ENCODE measurements around the gene TMEM243. TPM values are rescaled to one million over a fixed set of nuclear protein-coding genes. Genes with fewer than 3 reads are reported as not detected.

TMEM243 gene
- total RNA-seq, 1 donor from 2014 or later, result 25.4 TPM

DNA sequence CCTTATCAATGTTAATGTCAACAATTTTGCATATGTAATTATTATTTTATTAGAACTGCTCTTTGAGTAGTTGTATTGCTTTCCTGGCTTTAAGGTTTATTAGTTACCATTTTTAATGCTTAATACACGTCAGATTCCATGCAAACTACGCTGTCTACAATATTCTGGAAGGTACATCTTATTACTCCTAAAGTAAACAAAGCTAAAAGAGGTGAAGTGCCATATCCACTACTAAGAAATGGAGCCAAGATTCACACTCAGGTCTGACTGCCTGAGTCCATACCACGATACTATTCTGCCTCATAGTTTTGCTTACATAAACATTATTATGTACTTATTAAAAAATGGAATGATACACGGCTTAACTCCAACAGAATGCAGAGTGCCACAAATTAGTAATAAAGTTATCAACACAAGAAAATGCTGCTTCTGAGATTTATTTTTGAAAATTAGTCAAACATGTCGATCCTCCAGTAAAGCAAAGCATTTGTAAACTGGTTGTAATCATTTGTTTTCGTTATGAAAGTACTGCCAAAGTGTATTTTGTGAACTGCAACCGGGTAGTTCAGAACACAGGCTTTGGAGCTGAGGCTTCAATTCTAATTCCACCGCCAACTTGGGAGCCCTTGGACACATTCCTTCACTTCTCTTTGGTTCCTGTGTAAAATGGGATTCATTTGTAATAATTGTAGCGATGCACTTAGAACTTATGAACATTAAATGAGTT lies 68.4 kb downstream of the TMEM243 start:
- Mint-ChIP-seq H3K27ac (ENCODE audit: unreplicated experiment) (peak overlapping the region; percentile 92), H3K27me3 (ENCODE audit: low read depth, unreplicated experiment) (no peaks in the 10 kb centered on the region), H3K36me3 (ENCODE audit: low read depth, unreplicated experiment) (peaks cover 2% of the 10 kb centered on the region), H3K9me3 (ENCODE audit: unreplicated experiment) (no peaks in the 10 kb centered on the region), H3K4me1 (ENCODE audit: low read depth, unreplicated experiment) (peaks cover 9% of the 10 kb centered on the region), H3K4me3 (ENCODE audit: unreplicated experiment) (peak overlapping the region; percentile 99)
- Histone ChIP-seq H2AFZ (ENCODE audit: low read depth, low read length) (peak overlapping the region; percentile 93), H3K4me3 (ENCODE audit: insufficient read depth, low read depth, low read length) (peak overlapping the region; percentile 87), H3K27ac (ENCODE audit: low read depth, low read length) (peak overlapping the region; percentile 87), H3K27me3 (ENCODE audit: insufficient read depth, low read length) (no peaks in the 10 kb centered on the region), H3K9me3 (ENCODE audit: insufficient read depth, low read depth, low read length) (no peaks in the 10 kb centered on the region), H3K36me3 (ENCODE audit: insufficient read depth, low read length) (no peaks in the 10 kb centered on the region), H3K4me2 (ENCODE audit: low read length) (peak overlapping the region; percentile 89), H3K79me2 (ENCODE audit: insufficient read depth, low read length) (peaks cover 33% of the 10 kb centered on the region), H4K20me1 (ENCODE audit: insufficient read depth, low read length) (peaks cover 27% of the 10 kb centered on the region), H3K9ac (ENCODE audit: low read length) (peak overlapping the region; percentile 99), H3K4me1 (ENCODE audit: insufficient read depth, low read length) (peaks cover 8% of the 10 kb centered on the region)
- FAIRE-seq, result no peak
- no peak for DNase-seq (ENCODE audit: low read depth)
- no peak for TF ChIP-seq CTCF (IDR thresholded peaks at IDR 0.05; ENCODE audit: insufficient read depth, low read depth, low read length)
- no peak for TF ChIP-seq EZH2 (IDR thresholded peaks at IDR 0.05; ENCODE audit: insufficient read depth, low read length)

DNA sequence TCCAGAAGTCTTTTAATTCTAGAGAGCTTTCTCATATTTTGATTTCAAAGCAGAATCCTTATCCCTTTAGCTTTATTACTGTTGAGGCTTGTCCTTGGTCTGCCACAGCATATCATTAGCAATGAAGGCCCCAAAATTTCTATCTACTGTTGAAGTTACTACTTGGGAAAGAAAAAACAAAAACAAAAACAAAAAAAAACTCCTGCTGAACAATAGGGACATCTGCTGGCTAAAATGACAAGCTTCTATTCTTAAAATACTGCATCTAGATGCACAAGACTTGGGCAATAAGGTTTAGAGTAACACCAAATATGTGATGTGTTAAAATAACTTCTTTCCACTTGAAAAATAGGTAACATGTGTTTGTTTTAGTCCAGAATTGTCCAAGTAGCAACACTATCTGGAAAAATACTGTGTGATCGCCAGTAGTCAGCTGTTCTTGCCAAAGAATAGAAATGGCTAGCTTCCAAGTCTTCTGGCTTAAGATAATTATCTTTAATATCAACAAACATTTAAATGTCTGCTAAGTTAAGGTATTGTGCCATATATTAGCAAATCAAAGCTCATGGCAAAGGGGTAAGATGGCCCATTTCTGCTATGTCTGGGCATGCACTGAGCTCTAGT lies 71.1 kb downstream of the TMEM243 start:
- H3K4me2 ChIP-seq (ENCODE audit: low read length), result no peak overlapping the region
- H3K27ac Mint-ChIP-seq (ENCODE audit: unreplicated experiment), result no peak overlapping the region

More for the DNA sequence above, 71.1 kb downstream of the TMEM243 start:
- no peaks in the 10 kb centered on the region for H3K9me3 Mint-ChIP-seq (ENCODE audit: unreplicated experiment)
- no peak overlapping the region for H3K4me3 ChIP-seq (ENCODE audit: insufficient read depth, low read depth, low read length)
- no peak overlapping the region for H3K4me3 Mint-ChIP-seq (ENCODE audit: unreplicated experiment)
- no peaks in the 10 kb centered on the region for H3K4me1 ChIP-seq (ENCODE audit: insufficient read depth, low read length)
- FAIRE-seq (no peak), DNase-seq (ENCODE audit: low read depth) (no peak)
- H3K27me3 Mint-ChIP-seq (ENCODE audit: low read depth, unreplicated experiment), result no peaks in the 10 kb centered on the region
- H3K27ac ChIP-seq (ENCODE audit: low read depth, low read length), result no peak overlapping the region
- H3K4me1 Mint-ChIP-seq (ENCODE audit: low read depth, unreplicated experiment), result no peaks in the 10 kb centered on the region
- H4K20me1 ChIP-seq (ENCODE audit: insufficient read depth, low read length), result peaks cover under 1% of the 10 kb centered on the region
- H2AFZ ChIP-seq (ENCODE audit: low read depth, low read length), result no peak overlapping the region
- H3K9ac ChIP-seq (ENCODE audit: low read length), result no peak overlapping the region
- H3K79me2 ChIP-seq (ENCODE audit: insufficient read depth, low read length), result peaks cover 6% of the 10 kb centered on the region
- H3K9me3 ChIP-seq (ENCODE audit: insufficient read depth, low read depth, low read length), result no peaks in the 10 kb centered on the region
- H3K36me3 ChIP-seq (ENCODE audit: insufficient read depth, low read length), result no peaks in the 10 kb centered on the region
- no peaks in the 10 kb centered on the region for H3K27me3 ChIP-seq (ENCODE audit: insufficient read depth, low read length)
- peak; percentile 58 for TF ChIP-seq CTCF (IDR thresholded peaks at IDR 0.05; ENCODE audit: insufficient read depth, low read depth, low read length)
- TF ChIP-seq EZH2 (IDR thresholded peaks at IDR 0.05; ENCODE audit: insufficient read depth, low read length), result no peak
- no peaks in the 10 kb centered on the region for H3K36me3 Mint-ChIP-seq (ENCODE audit: low read depth, unreplicated experiment)
